ENCODE results near the gene CASQ1.

CASQ1 gene

GRCh38 chr1:160200786-160201185 is 10.4 kb downstream of the CASQ1 start:
- no peak overlapping the region for H3K4me3 Mint-ChIP-seq
- H3K27ac Mint-ChIP-seq = no peak overlapping the region
- peaks cover 5 to 6% of the 10 kb centered on the region in 2 donors for H3K4me1 Mint-ChIP-seq (ENCODE audit: low read depth in 2 of 2)
- DNase-seq (no peak), ATAC-seq (replicated peaks) (no peak)
- H3K27me3 Mint-ChIP-seq = no peaks in the 10 kb centered on the region
- no peaks in the 10 kb centered on the region for H3K9me3 Mint-ChIP-seq
- peaks cover 4% of the 10 kb centered on the region for H3K36me3 Mint-ChIP-seq (ENCODE audit: insufficient read depth)

DNA sequence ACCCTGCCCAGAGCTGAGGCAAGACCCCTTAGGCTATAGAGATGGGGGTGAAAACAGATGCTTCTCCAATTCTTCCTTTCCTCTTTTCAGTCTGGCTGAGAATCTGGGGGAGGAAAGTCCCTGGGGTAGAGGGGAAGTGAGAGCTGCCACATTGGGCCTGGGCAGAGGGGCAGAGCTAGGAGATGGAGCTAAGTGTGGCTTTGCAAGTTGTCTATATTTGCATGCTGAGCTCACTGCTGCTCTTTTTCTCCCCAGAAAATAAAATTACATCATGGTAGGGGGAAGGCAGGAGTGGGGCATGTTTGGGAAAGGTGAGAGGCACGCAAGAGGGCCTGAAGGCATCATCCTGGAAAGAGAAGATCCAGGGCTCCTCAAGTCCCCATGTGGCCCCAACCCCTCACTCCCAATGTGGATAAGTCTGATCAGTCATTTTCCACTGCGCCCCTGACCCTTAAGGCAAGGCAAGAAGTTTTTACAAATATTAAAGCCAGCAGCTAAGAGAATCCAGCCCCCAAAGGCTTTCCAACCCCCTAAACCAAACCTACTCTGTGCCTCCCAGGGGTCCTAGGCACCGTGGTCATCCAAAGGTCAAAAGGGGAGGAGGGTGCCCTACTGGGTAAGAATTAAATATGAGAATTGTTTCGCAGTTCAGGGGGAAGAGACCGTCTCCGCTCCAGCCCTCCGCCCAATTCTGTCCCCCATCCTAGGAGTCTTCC is 14.3 kb downstream of the CASQ1 start:
- H3K4me3 Mint-ChIP-seq = peak overlapping the region; percentile 83 to 89
- peaks cover 4% of the 10 kb centered on the region for H3K36me3 Mint-ChIP-seq (ENCODE audit: insufficient read depth)
- peak overlapping the region; percentile 21 to 90 for H3K27ac Mint-ChIP-seq
- no peaks in the 10 kb centered on the region for H3K9me3 Mint-ChIP-seq
- H3K4me1 Mint-ChIP-seq (ENCODE audit: low read depth in 2 of 2) = peaks cover 24 to 26% of the 10 kb centered on the region in 2 donors
- no peaks in the 10 kb centered on the region for H3K27me3 Mint-ChIP-seq
- ATAC-seq (replicated peaks) (peak; percentile 39), DNase-seq (peak in 2 of 3 experiments; percentile 5 to 6)

- DNase-seq (peak; percentile 49 to 59 (median 58)), ATAC-seq (replicated peaks) (peak; percentile 85)
- peak within 1 kb of the TSS; percentile 21 to 90 for H3K27ac Mint-ChIP-seq
- peak within 1 kb of the TSS; percentile 83 to 89 for H3K4me3 Mint-ChIP-seq
- no peaks in the 10 kb centered on the region for H3K27me3 Mint-ChIP-seq
- peaks cover 26 to 27% of the 10 kb centered on the region in 2 donors for H3K4me1 Mint-ChIP-seq (ENCODE audit: low read depth in 2 of 2)
- H3K9me3 Mint-ChIP-seq = no peaks in the 10 kb centered on the region
- peaks cover 4% of the 10 kb centered on the region for H3K36me3 Mint-ChIP-seq (ENCODE audit: insufficient read depth)
These were observed 15.1 kb downstream of the CASQ1 start, which contains the start of gene PEA15 for GRCh38 chr1:160205242-160206035. TSS of gene PEA15 (plus strand) at chr1:160205384. CDS start at chr1:160211545, 6,161 bp downstream.

GRCh38 chr1:160206036-160206389 is 15.6 kb downstream of the CASQ1 start:
- ATAC-seq (replicated peaks) (peak; percentile 66), DNase-seq (peak; percentile 25 to 42 (median 27))
- peaks cover 26 to 27% of the 10 kb centered on the region in 2 donors for H3K4me1 Mint-ChIP-seq (ENCODE audit: low read depth in 2 of 2)
- H3K27ac Mint-ChIP-seq = peak overlapping the region; percentile 21 to 90
- peaks cover 4% of the 10 kb centered on the region for H3K36me3 Mint-ChIP-seq (ENCODE audit: insufficient read depth)
- H3K27me3 Mint-ChIP-seq = no peaks in the 10 kb centered on the region
- H3K9me3 Mint-ChIP-seq = no peaks in the 10 kb centered on the region
- peak overlapping the region; percentile 83 to 89 for H3K4me3 Mint-ChIP-seq

DNA sequence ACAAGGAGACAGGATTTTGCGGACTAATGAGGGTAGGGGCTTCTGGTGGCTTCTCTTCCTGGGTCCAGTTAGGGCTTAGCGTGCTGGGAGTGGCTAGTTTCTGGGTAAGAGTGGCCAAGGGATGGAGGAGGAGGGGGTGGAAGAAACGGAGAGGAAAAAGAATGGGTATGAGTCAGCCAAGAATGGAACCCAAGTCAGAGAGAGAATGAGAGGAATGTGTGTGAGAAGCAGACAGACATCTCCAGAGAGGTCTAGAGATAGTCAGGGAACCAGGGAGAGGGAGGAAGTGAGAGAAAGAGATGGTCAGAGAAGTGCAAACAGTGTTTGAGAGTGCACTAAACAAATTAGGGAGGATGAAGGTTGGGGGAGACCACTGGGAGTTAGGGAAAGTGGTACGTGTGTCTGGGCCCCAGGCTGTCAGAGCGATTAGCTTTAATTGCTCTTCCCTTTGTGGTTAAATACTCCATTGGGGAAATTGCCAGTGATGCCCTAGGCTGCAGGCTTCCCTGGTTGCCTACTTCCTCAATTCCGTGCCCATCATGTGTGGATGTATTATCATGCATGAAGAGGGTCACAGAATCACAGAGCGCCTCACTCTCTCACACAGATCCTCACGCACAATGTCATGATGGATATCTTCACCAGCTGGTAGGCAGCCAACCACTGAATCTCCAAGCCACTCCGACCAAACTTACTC is 16.2 kb downstream of the CASQ1 start:
- peak overlapping the region; percentile 21 to 90 for H3K27ac Mint-ChIP-seq
- H3K36me3 Mint-ChIP-seq (ENCODE audit: insufficient read depth) = peaks cover 4% of the 10 kb centered on the region
- H3K9me3 Mint-ChIP-seq = no peaks in the 10 kb centered on the region
- ATAC-seq (replicated peaks) (no peak), DNase-seq (no peak)
- H3K4me3 Mint-ChIP-seq = peak overlapping the region; percentile 83 to 89
- H3K4me1 Mint-ChIP-seq (ENCODE audit: low read depth in 2 of 2) = peaks cover 26 to 27% of the 10 kb centered on the region in 2 donors
- no peaks in the 10 kb centered on the region for H3K27me3 Mint-ChIP-seq

GRCh38 chr1:160207118-160207650 is 16.8 kb downstream of the CASQ1 start:
- ATAC-seq (replicated peaks) (no peak), DNase-seq (no peak)
- Mint-ChIP-seq H3K27me3 (no peaks in the 10 kb centered on the region), H3K4me1 (ENCODE audit: low read depth in 2 of 2) (peaks cover 26 to 27% of the 10 kb centered on the region in 2 donors), H3K27ac (peak overlapping the region; percentile 21 to 90), H3K9me3 (no peaks in the 10 kb centered on the region), H3K36me3 (ENCODE audit: insufficient read depth) (peaks cover 5% of the 10 kb centered on the region), H3K4me3 (no peak overlapping the region)

- Mint-ChIP-seq H3K36me3 (ENCODE audit: insufficient read depth) (peaks cover 8% of the 10 kb centered on the region), H3K9me3 (no peaks in the 10 kb centered on the region), H3K27ac (peak overlapping the region; percentile 21 to 90), H3K4me1 (ENCODE audit: low read depth in 2 of 2) (peaks cover 26 to 27% of the 10 kb centered on the region in 2 donors), H3K27me3 (no peaks in the 10 kb centered on the region), H3K4me3 (no peak overlapping the region)
- DNase-seq = no peak
- no peak for ATAC-seq (replicated peaks)
These were observed 17.6 kb downstream of the CASQ1 start for GRCh38 chr1:160207771-160208556.

GRCh38 chr1:160208557-160209320 is 18.4 kb downstream of the CASQ1 start:
- DNase-seq = no peak
- peaks cover 11% of the 10 kb centered on the region for H3K36me3 Mint-ChIP-seq (ENCODE audit: insufficient read depth)
- no peak for ATAC-seq (replicated peaks)
- H3K27me3 Mint-ChIP-seq = no peaks in the 10 kb centered on the region
- H3K4me1 Mint-ChIP-seq (ENCODE audit: low read depth in 2 of 2) = peaks cover 26 to 27% of the 10 kb centered on the region in 2 donors
- no peak overlapping the region for H3K4me3 Mint-ChIP-seq
- H3K27ac Mint-ChIP-seq = peak overlapping the region; percentile 21 to 90
- no peaks in the 10 kb centered on the region for H3K9me3 Mint-ChIP-seq

DNA sequence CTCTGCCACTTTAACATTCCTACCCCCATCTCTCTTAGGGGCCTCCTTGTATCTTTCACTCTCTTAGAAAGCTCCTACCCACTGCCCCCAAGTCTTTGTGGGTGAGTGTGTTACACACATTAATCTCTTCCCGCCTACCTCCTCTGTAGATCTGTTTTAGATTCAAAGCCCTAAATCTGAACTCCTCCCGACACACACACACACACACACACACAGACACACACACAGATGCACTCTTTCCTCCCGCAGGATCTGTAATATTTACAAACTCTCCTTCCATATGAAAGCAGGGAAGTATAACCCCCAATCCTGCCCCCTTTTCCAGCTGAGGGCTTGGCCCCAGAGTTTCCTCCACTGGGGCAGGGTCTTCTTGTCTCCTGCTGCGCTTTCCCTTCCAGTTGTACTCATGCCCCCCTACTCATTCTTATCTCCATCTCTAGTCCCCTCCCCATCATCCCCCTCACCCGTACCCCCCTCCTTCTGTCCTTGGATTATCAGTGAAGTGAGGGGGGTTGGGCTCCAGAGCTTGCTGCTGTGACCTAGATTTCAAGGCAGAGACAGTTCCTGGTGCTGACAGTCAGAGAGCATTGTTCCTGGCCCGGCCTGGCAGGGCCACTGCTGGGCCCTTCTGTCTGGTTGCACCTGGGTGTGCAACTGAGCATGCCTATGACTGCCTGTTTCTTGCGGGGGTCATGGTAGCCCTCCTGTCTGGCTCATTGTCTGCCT is 19.1 kb downstream of the CASQ1 start:
- Mint-ChIP-seq H3K27me3 (no peaks in the 10 kb centered on the region), H3K9me3 (no peaks in the 10 kb centered on the region), H3K36me3 (ENCODE audit: insufficient read depth) (peaks cover 11% of the 10 kb centered on the region), H3K27ac (peak overlapping the region; percentile 21 to 90), H3K4me3 (no peak overlapping the region), H3K4me1 (ENCODE audit: low read depth in 2 of 2) (peaks cover 24% of the 10 kb centered on the region in 2 donors)
- no peak for ATAC-seq (replicated peaks)
- no peak for DNase-seq

DNA sequence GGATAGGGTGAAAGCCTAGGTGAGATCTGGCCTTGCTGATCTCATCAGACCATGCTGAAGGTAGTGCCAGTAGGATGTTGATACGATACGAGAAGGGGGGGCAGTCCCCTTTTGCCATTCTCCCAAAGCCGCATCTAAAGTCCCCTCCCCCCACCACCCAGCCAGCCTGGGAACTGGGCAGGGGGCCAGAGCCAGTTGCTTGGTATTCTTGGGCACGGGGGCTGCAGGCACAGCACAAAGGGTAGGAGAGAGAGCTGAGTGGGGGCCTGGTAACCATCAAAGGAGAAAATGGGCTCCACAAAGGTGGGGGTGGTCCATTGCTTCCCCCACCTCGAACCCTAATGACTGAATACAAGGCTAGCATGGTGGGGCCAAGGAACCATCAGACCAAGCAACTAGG is 20.2 kb downstream of the CASQ1 start:
- Mint-ChIP-seq H3K4me1 (ENCODE audit: low read depth in 2 of 2) (peaks cover 20 to 22% of the 10 kb centered on the region in 2 donors), H3K36me3 (ENCODE audit: insufficient read depth) (peaks cover 15% of the 10 kb centered on the region), H3K4me3 (no peak overlapping the region), H3K27me3 (no peaks in the 10 kb centered on the region), H3K9me3 (no peaks in the 10 kb centered on the region), H3K27ac (peak overlapping the region in 1 of 2 donors; percentile 29)
- no peak for DNase-seq
- ATAC-seq (replicated peaks) = no peak

- DNase-seq = no peak
- Mint-ChIP-seq H3K9me3 (no peaks in the 10 kb centered on the region), H3K27me3 (no peaks in the 10 kb centered on the region), H3K4me3 (no peak overlapping the region), H3K36me3 (ENCODE audit: insufficient read depth) (peaks cover 18% of the 10 kb centered on the region), H3K27ac (peak overlapping the region; percentile 29 to 78), H3K4me1 (ENCODE audit: low read depth in 2 of 2) (peaks cover 16 to 20% of the 10 kb centered on the region in 2 donors)
- no peak for ATAC-seq (replicated peaks)
These were observed 20.8 kb downstream of the CASQ1 start for GRCh38 chr1:160211046-160211790.
